ENCODE data around the gene SIRPG.

SIRPG gene

DNA sequence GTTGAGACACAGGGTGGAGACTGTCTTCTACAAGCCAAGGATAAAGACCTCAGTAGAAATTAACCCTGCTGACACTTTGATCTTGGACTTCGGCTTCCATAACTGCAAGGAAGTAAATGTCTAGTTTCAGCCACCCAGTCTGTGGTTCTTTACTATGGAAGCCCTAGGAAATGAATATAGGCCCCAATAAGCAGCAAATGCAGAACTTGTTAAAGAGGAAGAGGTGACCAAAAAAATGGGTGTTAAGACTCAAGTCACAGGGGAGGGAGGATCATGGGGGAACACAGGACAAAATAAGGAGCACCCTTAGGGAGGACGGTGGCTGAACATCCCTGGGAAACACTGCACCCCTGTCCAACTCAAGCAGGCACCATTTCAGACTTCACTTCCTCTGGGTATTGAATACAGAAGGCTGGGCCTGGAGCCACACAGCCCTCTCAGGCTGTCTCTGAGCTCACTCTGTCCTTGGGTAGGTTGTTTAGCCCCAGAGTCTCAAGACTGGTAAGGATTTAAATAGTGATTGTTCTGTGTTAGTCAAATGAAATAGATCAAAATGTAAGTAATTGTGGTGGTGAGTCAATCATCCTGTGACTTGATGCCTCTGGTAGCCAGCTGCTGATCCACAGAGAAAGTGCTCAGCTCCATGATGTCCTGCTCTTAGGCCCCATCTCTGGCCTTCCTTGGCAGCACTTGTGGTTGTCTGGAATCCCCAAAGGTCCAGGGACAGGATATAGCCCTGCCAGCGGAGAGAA, 69.6 kb downstream of the SIRPG start:
- H3K4me3 ChIP-seq (ENCODE audit: low read length): no peak overlapping the region
- peak; percentile 44 for DNase-seq (ENCODE audit: low read depth)
- TF ChIP-seq, protein P1, sequence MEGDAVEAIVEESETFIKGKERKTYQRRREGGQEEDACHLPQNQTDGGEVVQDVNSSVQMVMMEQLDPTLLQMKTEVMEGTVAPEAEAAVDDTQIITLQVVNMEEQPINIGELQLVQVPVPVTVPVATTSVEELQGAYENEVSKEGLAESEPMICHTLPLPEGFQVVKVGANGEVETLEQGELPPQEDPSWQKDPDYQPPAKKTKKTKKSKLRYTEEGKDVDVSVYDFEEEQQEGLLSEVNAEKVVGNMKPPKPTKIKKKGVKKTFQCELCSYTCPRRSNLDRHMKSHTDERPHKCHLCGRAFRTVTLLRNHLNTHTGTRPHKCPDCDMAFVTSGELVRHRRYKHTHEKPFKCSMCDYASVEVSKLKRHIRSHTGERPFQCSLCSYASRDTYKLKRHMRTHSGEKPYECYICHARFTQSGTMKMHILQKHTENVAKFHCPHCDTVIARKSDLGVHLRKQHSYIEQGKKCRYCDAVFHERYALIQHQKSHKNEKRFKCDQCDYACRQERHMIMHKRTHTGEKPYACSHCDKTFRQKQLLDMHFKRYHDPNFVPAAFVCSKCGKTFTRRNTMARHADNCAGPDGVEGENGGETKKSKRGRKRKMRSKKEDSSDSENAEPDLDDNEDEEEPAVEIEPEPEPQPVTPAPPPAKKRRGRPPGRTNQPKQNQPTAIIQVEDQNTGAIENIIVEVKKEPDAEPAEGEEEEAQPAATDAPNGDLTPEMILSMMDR (IDR thresholded peaks at IDR 0.05; ENCODE audit: insufficient read depth, low read depth, low read length, missing control alignments): no peak

DNA sequence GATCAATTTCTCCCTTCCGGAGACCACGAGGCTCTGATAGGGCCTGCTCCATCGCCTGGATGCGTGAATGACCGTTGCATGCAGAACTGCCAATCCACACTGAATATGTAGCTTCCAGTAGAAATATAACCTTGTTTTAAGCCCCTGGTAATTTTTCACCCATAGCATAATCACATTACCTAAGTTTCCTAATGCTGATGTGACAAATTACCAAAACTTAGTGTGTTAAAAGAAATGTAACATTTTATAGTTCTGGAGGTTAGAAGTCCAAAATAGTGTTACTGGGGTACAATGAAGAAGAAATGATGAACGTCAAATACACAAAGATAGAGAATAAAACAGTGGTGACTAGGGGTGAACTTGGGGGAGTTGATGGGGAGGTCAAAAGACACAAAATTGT, 78.1 kb downstream of the SIRPG start:
- H3K4me3 ChIP-seq (ENCODE audit: low read length): no peak overlapping the region
- DNase-seq (ENCODE audit: low read depth): no peak
- TF ChIP-seq, protein P1 (IDR thresholded peaks at IDR 0.05; ENCODE audit: insufficient read depth, low read depth, low read length, missing control alignments): no peak

All from epithelial cell of esophagus (primary cell).